Measurements from ENCODE around the gene AGAP1. TPM values are rescaled to one million over a fixed set of nuclear protein-coding genes. Genes with fewer than 3 reads are reported as not detected.

The AGAP1 gene
- total RNA-seq, 2 experiments from 2014 or later: 1.8 to 2.0 TPM

GRCh38 chr2:236033462-236033861 is 539.6 kb downstream of the AGAP1 start:
- Mint-ChIP-seq H3K27ac (no peak overlapping the region), H3K27me3 (peaks cover 4% of the 10 kb centered on the region), H3K9me3 (peaks cover 6% of the 10 kb centered on the region), H3K4me3 (no peak overlapping the region), H3K36me3 (no peaks in the 10 kb centered on the region), H3K4me1 (ENCODE audit: low read depth) (no peaks in the 10 kb centered on the region)
- intact Hi-C loops (cut with micrococcal nuclease): no loop called here
- CTCF ChIA-PET: interaction anchor here (1.2 kb wide), 1 partner anchor 143 kb away, joined by 4 read pairs; no protein-coding TSS in a partner anchor
- DNase-seq: no peak
- POLR2A ChIA-PET: no interaction called here

DNA sequence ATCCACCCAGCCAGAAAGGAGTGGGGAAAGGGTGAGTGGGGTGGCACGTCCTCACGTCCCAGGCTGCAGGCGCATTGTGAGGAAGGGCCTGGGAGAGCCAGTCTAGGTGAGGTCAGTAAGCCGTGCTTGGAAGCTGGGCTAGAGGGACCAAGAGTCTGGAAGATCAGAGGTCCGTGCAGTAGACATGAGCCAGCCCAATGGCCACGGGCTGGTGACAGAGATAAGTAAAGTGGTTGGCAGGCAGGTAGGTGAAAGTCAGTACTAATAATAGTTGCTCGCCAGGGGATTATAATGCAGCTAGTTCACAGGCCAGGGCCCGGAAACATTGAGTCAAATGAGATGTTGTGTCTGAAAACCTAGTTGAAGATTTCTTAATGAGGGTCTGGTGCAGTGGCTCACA is 541.1 kb downstream of the AGAP1 start:
- CTCF ChIA-PET: no interaction called here
- intact Hi-C loops (cut with micrococcal nuclease): no loop called here
- H3K27ac Mint-ChIP-seq: no peak overlapping the region
- no peaks in the 10 kb centered on the region for H3K36me3 Mint-ChIP-seq
- H3K4me1 Mint-ChIP-seq (ENCODE audit: low read depth): no peaks in the 10 kb centered on the region
- H3K9me3 Mint-ChIP-seq: peaks cover 6% of the 10 kb centered on the region
- no peak for DNase-seq
- POLR2A ChIA-PET: no interaction called here
- H3K27me3 Mint-ChIP-seq: peaks cover 2% of the 10 kb centered on the region
- H3K4me3 Mint-ChIP-seq: no peak overlapping the region

DNA sequence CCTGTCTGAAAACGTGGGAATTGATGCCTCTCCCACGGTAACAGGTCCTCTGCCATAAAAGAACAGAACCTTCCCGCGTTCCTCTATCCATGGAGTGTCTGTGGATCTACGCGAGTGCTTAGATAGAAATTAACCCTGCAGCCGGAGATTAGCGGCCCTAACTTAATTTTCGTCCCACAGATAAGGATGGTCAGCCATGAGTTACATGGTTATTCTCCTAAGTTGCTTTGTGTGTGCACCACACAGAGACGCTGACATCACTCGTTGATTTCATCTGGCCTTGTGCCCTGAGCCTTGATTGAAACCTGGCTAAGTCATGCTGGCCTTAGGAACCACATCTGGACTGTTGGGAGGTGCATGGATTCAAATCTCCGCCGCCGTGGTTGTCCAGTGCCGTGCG is 542.2 kb downstream of the AGAP1 start:
- CTCF ChIA-PET: no interaction called here
- no peaks in the 10 kb centered on the region for H3K4me1 Mint-ChIP-seq (ENCODE audit: low read depth)
- no peak overlapping the region for H3K27ac Mint-ChIP-seq
- H3K36me3 Mint-ChIP-seq: no peaks in the 10 kb centered on the region
- intact Hi-C loops (cut with micrococcal nuclease): no loop called here
- H3K4me3 Mint-ChIP-seq: no peak overlapping the region
- DNase-seq: no peak
- POLR2A ChIA-PET: no interaction called here
- peaks cover under 1% of the 10 kb centered on the region for H3K9me3 Mint-ChIP-seq
- no peaks in the 10 kb centered on the region for H3K27me3 Mint-ChIP-seq

DNA sequence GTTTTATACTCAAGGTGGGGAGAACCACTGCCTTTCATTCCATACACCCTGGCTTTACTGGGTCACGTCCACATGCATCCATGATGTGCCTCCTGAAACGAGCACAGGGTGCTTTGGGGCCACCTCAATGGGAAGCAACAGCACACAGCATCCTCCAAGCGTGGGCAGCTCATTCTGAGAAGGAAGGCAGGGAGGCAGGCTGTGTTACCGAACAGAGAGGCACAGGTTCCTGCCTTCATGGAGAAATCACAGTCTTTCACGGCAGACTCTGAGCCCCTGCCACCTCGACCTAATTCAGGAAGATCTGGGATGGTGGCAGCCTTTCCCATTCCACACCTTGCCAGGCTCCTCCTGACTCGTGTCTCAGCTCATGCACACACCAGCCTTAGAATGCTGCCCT is 544.3 kb downstream of the AGAP1 start:
- intact Hi-C loops (cut with micrococcal nuclease): no loop called here
- POLR2A ChIA-PET: no interaction called here
- no peaks in the 10 kb centered on the region for H3K36me3 Mint-ChIP-seq

DNA sequence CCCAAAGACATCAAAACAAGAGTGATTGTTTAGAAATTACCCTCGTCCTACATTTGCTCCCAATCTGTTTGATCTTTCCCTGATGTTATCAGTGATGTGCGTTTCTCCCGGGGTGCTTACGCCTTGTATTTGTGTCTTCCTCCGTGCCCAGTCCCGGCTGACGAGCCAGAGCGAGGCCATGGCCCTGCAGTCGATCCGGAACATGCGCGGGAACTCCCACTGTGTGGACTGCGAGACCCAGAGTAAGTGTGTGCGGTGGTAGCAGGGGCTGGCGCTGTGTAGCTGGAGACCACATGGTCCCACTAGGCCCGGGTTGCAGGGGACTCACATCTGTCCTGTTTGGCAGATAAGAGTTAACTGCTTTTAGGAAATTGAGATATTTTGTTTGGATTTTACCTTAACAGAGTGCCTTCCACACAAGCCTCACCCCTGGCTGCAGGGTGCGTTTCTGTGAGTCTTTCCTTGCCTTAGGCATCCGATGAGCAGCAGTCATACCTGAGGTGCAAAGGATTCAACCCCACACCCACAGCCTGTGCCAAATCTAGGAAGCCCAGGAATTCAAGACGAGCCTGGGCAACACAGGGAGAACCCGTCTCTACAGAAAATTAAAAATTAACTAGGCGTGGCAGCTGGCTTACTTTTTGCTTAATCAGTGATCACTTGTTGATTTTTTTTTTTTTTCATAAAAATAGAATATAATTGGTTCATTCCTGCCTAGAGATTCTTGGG is 546.9 kb downstream of the AGAP1 start:
- DNase-seq: no peak
- no peak overlapping the region for H3K4me3 Mint-ChIP-seq
- no peaks in the 10 kb centered on the region for H3K36me3 Mint-ChIP-seq
- H3K4me1 Mint-ChIP-seq (ENCODE audit: low read depth): no peaks in the 10 kb centered on the region
- intact Hi-C loops (cut with micrococcal nuclease): no loop called here
- no peaks in the 10 kb centered on the region for H3K9me3 Mint-ChIP-seq
- H3K27ac Mint-ChIP-seq: no peak overlapping the region
- ChIA-PET CTCF (no interaction called here), POLR2A (no interaction called here)
- H3K27me3 Mint-ChIP-seq: peaks cover 3% of the 10 kb centered on the region

More for the DNA sequence above, 544.3 kb downstream of the AGAP1 start:
- CTCF ChIA-PET: no interaction called here
- H3K27me3 Mint-ChIP-seq: peaks cover 3% of the 10 kb centered on the region
- no peaks in the 10 kb centered on the region for H3K9me3 Mint-ChIP-seq
- H3K4me1 Mint-ChIP-seq (ENCODE audit: low read depth): no peaks in the 10 kb centered on the region
- H3K4me3 Mint-ChIP-seq: no peak overlapping the region
- DNase-seq: no peak
- no peak overlapping the region for H3K27ac Mint-ChIP-seq

DNA sequence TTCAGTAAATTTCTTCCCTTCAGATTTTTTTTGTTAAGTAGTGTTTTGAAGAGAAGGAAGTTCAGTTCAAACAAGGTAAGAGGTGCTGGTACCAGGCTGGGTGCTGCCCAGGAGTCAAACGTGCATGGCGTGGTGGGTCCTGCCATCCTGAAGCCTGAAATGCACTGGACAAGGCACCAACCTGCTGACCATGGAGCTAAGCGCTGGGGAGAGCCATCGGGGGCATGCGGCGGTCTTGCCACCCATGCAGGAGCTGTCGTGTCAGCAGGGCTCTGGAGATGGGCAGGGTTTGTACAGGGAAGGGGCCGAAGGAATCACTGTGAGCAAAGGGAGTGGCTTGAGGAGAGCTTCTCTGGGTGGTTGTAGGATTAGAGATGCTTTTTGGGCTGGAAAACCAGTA is 547.8 kb downstream of the AGAP1 start:
- no peak overlapping the region for H3K27ac Mint-ChIP-seq
- CTCF ChIA-PET: no interaction called here
- no peaks in the 10 kb centered on the region for H3K4me1 Mint-ChIP-seq (ENCODE audit: low read depth)
- intact Hi-C loops (cut with micrococcal nuclease): no loop called here
- H3K27me3 Mint-ChIP-seq: peaks cover 5% of the 10 kb centered on the region
- no peaks in the 10 kb centered on the region for H3K36me3 Mint-ChIP-seq
- H3K9me3 Mint-ChIP-seq: no peaks in the 10 kb centered on the region
- H3K4me3 Mint-ChIP-seq: no peak overlapping the region
- DNase-seq: no peak
- POLR2A ChIA-PET: no interaction called here

DNA sequence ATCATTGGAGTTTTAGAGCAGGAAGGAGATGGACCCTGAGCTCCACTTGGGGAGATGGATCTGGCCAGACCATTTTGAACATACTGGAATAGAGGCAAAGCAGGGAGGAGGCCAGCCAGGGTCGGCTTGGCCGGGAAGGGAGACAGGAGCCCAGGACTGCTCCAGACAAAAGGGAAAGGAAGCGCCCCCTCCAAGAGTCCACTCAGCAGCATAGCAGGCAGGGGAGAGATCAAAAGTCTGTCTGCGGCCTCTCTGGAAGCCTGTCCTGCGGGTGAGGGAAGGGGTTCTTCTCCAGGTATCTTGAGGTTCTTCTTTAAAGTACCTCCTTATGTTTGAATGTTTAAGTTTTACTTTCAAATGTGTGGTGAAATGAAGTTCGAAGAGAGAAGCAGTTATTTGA is 548.2 kb downstream of the AGAP1 start:
- no peaks in the 10 kb centered on the region for H3K36me3 Mint-ChIP-seq
- CTCF ChIA-PET: no interaction called here
- H3K27me3 Mint-ChIP-seq: peaks cover 5% of the 10 kb centered on the region
- no peak overlapping the region for H3K4me3 Mint-ChIP-seq
- POLR2A ChIA-PET: no interaction called here
- DNase-seq: no peak
- H3K9me3 Mint-ChIP-seq: no peaks in the 10 kb centered on the region
- H3K4me1 Mint-ChIP-seq (ENCODE audit: low read depth): no peaks in the 10 kb centered on the region
- no peak overlapping the region for H3K27ac Mint-ChIP-seq
- intact Hi-C loops (cut with micrococcal nuclease): no loop called here

- no peak for DNase-seq
- H3K4me3 Mint-ChIP-seq: no peak overlapping the region
- no peaks in the 10 kb centered on the region for H3K4me1 Mint-ChIP-seq (ENCODE audit: low read depth)
- ChIA-PET CTCF (no interaction called here), POLR2A (no interaction called here)
- no peaks in the 10 kb centered on the region for H3K36me3 Mint-ChIP-seq
- H3K27ac Mint-ChIP-seq: no peak overlapping the region
- H3K9me3 Mint-ChIP-seq: no peaks in the 10 kb centered on the region
- peaks cover 5% of the 10 kb centered on the region for H3K27me3 Mint-ChIP-seq
- intact Hi-C loops (cut with micrococcal nuclease): no loop called here
Measured at GRCh38 chr2:236044191-236044590, 550.3 kb downstream of the AGAP1 start.

GRCh38 chr2:236045251-236046235 is 551.7 kb downstream of the AGAP1 start:
- ChIA-PET CTCF (no interaction called here), POLR2A (no interaction called here)
- intact Hi-C loops (cut with micrococcal nuclease): no loop called here
- no peaks in the 10 kb centered on the region for H3K36me3 Mint-ChIP-seq
- no peak overlapping the region for H3K27ac Mint-ChIP-seq
- DNase-seq: no peak
- peaks cover 7% of the 10 kb centered on the region for H3K4me1 Mint-ChIP-seq (ENCODE audit: low read depth)
- H3K4me3 Mint-ChIP-seq: no peak overlapping the region
- peaks cover 5% of the 10 kb centered on the region for H3K27me3 Mint-ChIP-seq
- no peaks in the 10 kb centered on the region for H3K9me3 Mint-ChIP-seq

DNA sequence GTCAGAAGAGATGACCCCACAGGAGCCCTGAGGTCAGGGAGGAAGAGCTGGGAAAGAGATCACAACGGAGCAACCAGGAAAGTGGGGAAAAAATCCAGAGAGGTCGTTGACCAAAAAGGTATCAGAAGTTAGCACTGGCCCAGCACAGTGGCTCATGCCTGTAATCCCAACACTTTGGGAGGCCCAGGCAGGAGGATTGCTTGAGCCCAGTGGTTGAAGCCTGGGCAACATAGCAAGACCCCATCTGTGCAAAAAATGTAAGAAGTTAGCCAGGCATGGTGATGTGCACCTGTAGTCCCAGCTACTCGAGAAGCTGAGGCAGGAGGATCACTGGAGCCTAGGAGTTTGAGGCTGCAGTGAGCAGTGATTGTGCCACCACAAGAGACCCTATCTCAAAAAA is 552.9 kb downstream of the AGAP1 start:
- intact Hi-C loops (cut with micrococcal nuclease): no loop called here
- no peak overlapping the region for H3K4me3 Mint-ChIP-seq

DNA sequence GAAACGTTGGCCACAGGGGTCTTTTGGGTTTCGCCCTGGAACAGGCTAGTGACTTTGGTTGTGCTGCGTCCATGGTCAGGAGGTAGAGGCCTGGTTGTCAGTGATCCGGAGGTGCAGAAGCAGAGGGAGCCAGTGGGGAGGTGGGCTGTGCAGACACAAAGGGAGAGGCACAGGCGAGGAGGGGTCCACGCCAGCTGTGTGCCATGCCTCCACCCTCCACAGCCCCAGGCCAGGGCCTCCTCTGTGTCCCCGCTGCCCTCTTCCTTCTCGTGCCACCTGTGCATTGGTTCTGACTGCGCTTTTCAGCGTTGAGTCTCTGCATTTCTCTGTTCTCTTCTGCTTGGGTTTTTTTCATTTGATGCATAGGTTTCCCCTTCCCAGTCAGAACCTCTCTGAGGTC is 553.3 kb downstream of the AGAP1 start:
- no peaks in the 10 kb centered on the region for H3K9me3 Mint-ChIP-seq
- CTCF ChIA-PET: no interaction called here
- no peak for DNase-seq
- H3K27me3 Mint-ChIP-seq: peaks cover 2% of the 10 kb centered on the region
- POLR2A ChIA-PET: no interaction called here
- H3K4me1 Mint-ChIP-seq (ENCODE audit: low read depth): peaks cover 7% of the 10 kb centered on the region
- intact Hi-C loops (cut with micrococcal nuclease): no loop called here
- H3K4me3 Mint-ChIP-seq: no peak overlapping the region
- H3K36me3 Mint-ChIP-seq: no peaks in the 10 kb centered on the region
- H3K27ac Mint-ChIP-seq: no peak overlapping the region

More for the DNA sequence above, 552.9 kb downstream of the AGAP1 start:
- Mint-ChIP-seq H3K4me1 (ENCODE audit: low read depth) (peaks cover 7% of the 10 kb centered on the region), H3K36me3 (no peaks in the 10 kb centered on the region), H3K27me3 (peaks cover 2% of the 10 kb centered on the region), H3K27ac (no peak overlapping the region), H3K9me3 (no peaks in the 10 kb centered on the region)
- no peak for DNase-seq
- POLR2A ChIA-PET: no interaction called here
- CTCF ChIA-PET: no interaction called here

- intact Hi-C loops (cut with micrococcal nuclease): no loop called here
- POLR2A ChIA-PET: no interaction called here
- peaks cover 7% of the 10 kb centered on the region for H3K4me1 Mint-ChIP-seq (ENCODE audit: low read depth)
- H3K27me3 Mint-ChIP-seq: peaks cover 7% of the 10 kb centered on the region
- no peak for DNase-seq
- H3K4me3 Mint-ChIP-seq: no peak overlapping the region
- CTCF ChIA-PET: no interaction called here
- no peaks in the 10 kb centered on the region for H3K36me3 Mint-ChIP-seq
- H3K9me3 Mint-ChIP-seq: no peaks in the 10 kb centered on the region
- no peak overlapping the region for H3K27ac Mint-ChIP-seq
Measured at GRCh38 chr2:236047886-236048540, 554.2 kb downstream of the AGAP1 start.
